Measurements from ENCODE around the gene IFT43.

DNA sequence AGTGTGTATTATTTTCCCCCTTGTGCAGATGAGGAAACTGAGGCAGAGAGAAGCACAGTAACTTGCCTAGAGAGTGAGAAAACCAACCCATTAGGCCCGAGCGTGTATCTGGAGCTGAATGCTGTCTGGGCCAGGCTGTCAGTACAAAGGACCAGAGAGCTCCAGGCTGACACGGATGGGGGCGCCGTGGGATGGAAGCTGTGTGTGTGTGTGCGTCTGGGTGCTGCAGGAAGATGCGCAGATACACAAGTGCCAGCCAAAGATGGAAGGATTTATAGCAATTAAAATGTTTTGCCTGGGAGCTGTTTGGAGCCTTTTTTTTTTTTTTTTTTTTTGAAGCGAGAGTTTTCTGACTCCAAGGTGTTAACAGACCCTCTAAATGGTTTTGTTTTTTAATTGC is 112.5 kb downstream of the IFT43 start:
- no peak for TF ChIP-seq POU2F2 (IDR thresholded peaks at IDR 0.05; ENCODE audit: low read depth, low read length)
- TF ChIP-seq POLR2AphosphoS5 (IDR thresholded peaks at IDR 0.05; ENCODE audit: low read depth, low read length), result no peak
